HepG2 (cell line): ENCODE data around the gene TMEM79.

Experiments
- ATF4 ChIP-seq, 2 experiments: fragments of 450-650 bp in 1 of 2; sonication (generic) in 1 of 2; formaldehyde crosslinking; IDR thresholded peaks; 2 replicates each; pipeline versions ENCODE4 v1.5.0 to v1.8.0; 2020 to 2022; ENCODE audit warnings: mild to moderate bottlenecking in 1 of 2, missing genetic modification reagents in 1 of 2
- BHLHE40 ChIP-seq: IDR thresholded peaks from 2 replicates; pipeline ENCODE4 v1.6.1; 2011; ENCODE audit warnings: low read length, improper control_type of control experiment
- EP300 ChIP-seq, 3 experiments: sonication (generic) in 1 of 3; formaldehyde crosslinking in 1 of 3; IDR thresholded peaks; 2 replicates each; pipeline versions ENCODE4 v1.5.1 to v1.6.1; 2011 to 2020; ENCODE audit warnings: low read depth in 2 of 3, low read length in 2 of 3, borderline replicate concordance in 1 of 3, improper control_type of control experiment in 1 of 3, mild to moderate bottlenecking in 1 of 3, missing genetic modification reagents in 1 of 3, moderate library complexity in 1 of 3
- EZH2 ChIP-seq: conservative IDR thresholded peaks from 2 replicates; pipeline ENCODE4 v1.6.1; 2012; ENCODE audit warnings: mild to moderate bottlenecking, low read depth, low read length, moderate library complexity
- JUND ChIP-seq: sonication (generic); formaldehyde crosslinking; IDR thresholded peaks from 2 replicates; pipeline ENCODE4 v1.8.0; 2022; ENCODE audit warnings: mild to moderate bottlenecking, missing genetic modification reagents
- POLR2A ChIP-seq, 2 experiments: IDR thresholded peaks; 2 replicates each; pipeline ENCODE4 v1.6.1; 2011; ENCODE audit warnings: low read depth in 2 of 2, low read length in 2 of 2, mild to moderate bottlenecking in 1 of 2, moderate library complexity in 1 of 2; ENCODE audit not compliant: insufficient read depth in 1 of 2
- TARDBP ChIP-seq: sonication (generic); formaldehyde crosslinking; IDR thresholded peaks from 2 replicates; pipeline ENCODE4 v1.8.0; 2022; ENCODE audit warnings: mild to moderate bottlenecking, missing genetic modification reagents
- TRIM24 ChIP-seq: sonication (generic); formaldehyde crosslinking; IDR thresholded peaks from 2 replicates; pipeline ENCODE4 v1.8.0; 2022; ENCODE audit warnings: mild to moderate bottlenecking, missing genetic modification reagents
- U2AF1 ChIP-seq: fragments of 200-400 bp; formaldehyde crosslinking; optimal IDR thresholded peaks from 2 replicates; pipeline ENCODE3; 2017; ENCODE audit warnings: mild to moderate bottlenecking, low read depth, low read length

GRCh38 chr1:156303241-156303640 lies 19.1 kb downstream of the TMEM79 start:
- no peak for TF ChIP-seq BHLHE40
- TF ChIP-seq EP300 (IDR thresholded peaks at IDR 0.05; ENCODE audit: low read depth in 2 of 2, low read length in 2 of 2) = no peak
- TF ChIP-seq EP300 (CRISPR knock-in tag; IDR thresholded peaks at IDR 0.05; ENCODE audit: borderline replicate concordance) = no peak
- TF ChIP-seq ATF4 (CRISPR knock-in tag; IDR thresholded peaks at IDR 0.05) = no peak
- no peak for TF ChIP-seq U2AF1
- no peak for TF ChIP-seq EZH2
- no peak for TF ChIP-seq POLR2A (IDR thresholded peaks at IDR 0.05; ENCODE audit: insufficient read depth in 1 of 2, low read depth in 2 of 2, low read length in 2 of 2)
- no peak for TF ChIP-seq TRIM24 (CRISPR knock-in tag)
- no peak for TF ChIP-seq TARDBP (CRISPR knock-in tag)
- TF ChIP-seq JUND = no peak
